MM.1S (cell line): Measurements from ENCODE around the gene ATP2B2.

Experiments used
- DNase-seq: peaks from one replicate; pipeline ENCODE4 v3.0.0-alpha.2; 2015
- H2AFZ ChIP-seq: fragments of 300-600 bp; sonication (generic); 2 replicates; pipeline ENCODE4 v1.6.0; 2016; ENCODE audit warnings: antibody characterized with exemption, low read length
- H3F3A ChIP-seq: fragments of 300-600 bp; sonication (generic); 2 replicates; pipeline ENCODE4 v1.6.1; 2016; ENCODE audit warnings: mild to moderate bottlenecking, antibody characterized with exemption, low read length, moderate library complexity, mixed read lengths; ENCODE audit not compliant: insufficient read depth
- H3K27ac ChIP-seq: fragments of 300-600 bp; sonication (generic); 2 replicates; pipeline ENCODE4 v1.5.1; 2016; ENCODE audit warnings: mild to moderate bottlenecking, low read length
- H3K27me3 ChIP-seq: fragments of 300-600 bp; sonication (generic); replicated peaks from 2 replicates; pipeline ENCODE4 v1.6.0; 2016; ENCODE audit warnings: low read length; ENCODE audit not compliant: insufficient read depth
- H3K36me3 ChIP-seq: fragments of 300-600 bp; sonication (generic); replicated peaks from 2 replicates; pipeline ENCODE4 v1.6.1; 2016; ENCODE audit warnings: mild to moderate bottlenecking, low read length, mixed read lengths; ENCODE audit not compliant: insufficient read depth
- H3K4me1 ChIP-seq: fragments of 300-600 bp; sonication (generic); 2 replicates; pipeline ENCODE4 v1.6.1; 2016; ENCODE audit warnings: low read length, mixed read lengths
- H3K4me2 ChIP-seq: fragments of 300-600 bp; sonication (generic); 2 replicates; pipeline ENCODE4 v1.6.0; 2016; ENCODE audit warnings: low read depth, low read length
- H3K4me3 ChIP-seq: fragments of 300-600 bp; sonication (generic); 2 replicates; pipeline ENCODE4 v1.5.1; 2016; ENCODE audit warnings: low read length, mixed read lengths
- H3K79me2 ChIP-seq: fragments of 300-600 bp; sonication (generic); 2 replicates; pipeline ENCODE4 v1.6.1; 2016; ENCODE audit warnings: mixed run types, low read length, mixed read lengths
- H3K9ac ChIP-seq: fragments of 300-600 bp; sonication (generic); 2 replicates; pipeline ENCODE4 v1.6.1; 2016; ENCODE audit warnings: low read length, mixed read lengths
- H3K9me2 ChIP-seq: fragments of 300-600 bp; sonication (generic); replicated peaks from 2 replicates; pipeline ENCODE4 v1.6.1; 2016; ENCODE audit warnings: mild to moderate bottlenecking, low read length, mixed read lengths; ENCODE audit not compliant: insufficient read depth
- H3K9me3 ChIP-seq: fragments of 300-600 bp; sonication (generic); replicated peaks from 2 replicates; pipeline ENCODE4 v1.6.1; 2016; ENCODE audit warnings: mild to moderate bottlenecking, low read length, mixed read lengths; ENCODE audit not compliant: insufficient read depth
- H4K20me1 ChIP-seq: fragments of 300-600 bp; sonication (generic); 2 replicates; pipeline ENCODE4 v1.6.1; 2016; ENCODE audit warnings: mild to moderate bottlenecking, low read length, moderate library complexity, mixed read lengths; ENCODE audit not compliant: insufficient read depth
- CTCF ChIP-seq: fragments of 300-600 bp; sonication (generic); IDR thresholded peaks from 2 replicates; pipeline ENCODE4 v1.5.1; 2016; ENCODE audit warnings: antibody characterized with exemption, low read length, mixed read lengths
- EZH2 ChIP-seq: fragments of 300-600 bp; sonication (generic); optimal IDR thresholded peaks from 2 replicates; pipeline ENCODE3; 2017; ENCODE audit warnings: low read depth, mild to moderate bottlenecking, antibody characterized with exemption, low read length, mixed read lengths
- EZH2phosphoT487 ChIP-seq: fragments of 300-600 bp; sonication (generic); IDR thresholded peaks from 2 replicates; pipeline ENCODE4 v1.6.1; 2018; ENCODE audit warnings: antibody characterized with exemption, low read length

ATP2B2 gene

GRCh38 chr3:10506696-10507095 is 1.3 kb upstream of the ATP2B2 start:
- TF ChIP-seq EZH2 (no peak), EZH2phosphoT487 (no peak), CTCF (no peak)
- Histone ChIP-seq H3K27me3 (peaks cover 85% of the 10 kb centered on the region), H3F3A (no peaks in the 10 kb centered on the region), H3K9me2 (no peaks in the 10 kb centered on the region), H3K27ac (no peak overlapping the region), H3K4me3 (no peak overlapping the region), H3K36me3 (no peaks in the 10 kb centered on the region), H3K79me2 (no peaks in the 10 kb centered on the region), H3K4me2 (no peak overlapping the region), H3K4me1 (no peaks in the 10 kb centered on the region), H3K9me3 (no peaks in the 10 kb centered on the region), H3K9ac (no peak overlapping the region), H4K20me1 (no peaks in the 10 kb centered on the region), H2AFZ (no peak overlapping the region)
- no peak for DNase-seq

- H4K20me1 ChIP-seq = no peaks in the 10 kb centered on the region
- peaks cover 82% of the 10 kb centered on the region for H3K27me3 ChIP-seq
- no peak overlapping the region for H3K27ac ChIP-seq
- H3K9me2 ChIP-seq = no peaks in the 10 kb centered on the region
- DNase-seq = no peak
- H3K36me3 ChIP-seq = no peaks in the 10 kb centered on the region
- H3K4me1 ChIP-seq = no peaks in the 10 kb centered on the region
- H3K4me2 ChIP-seq = no peak overlapping the region
- H3F3A ChIP-seq = no peaks in the 10 kb centered on the region
- H3K4me3 ChIP-seq = no peak overlapping the region
- H3K9ac ChIP-seq = no peak overlapping the region
- TF ChIP-seq EZH2 (no peak), EZH2phosphoT487 (no peak), CTCF (no peak)
- H3K79me2 ChIP-seq = no peaks in the 10 kb centered on the region
- no peaks in the 10 kb centered on the region for H3K9me3 ChIP-seq
- no peak overlapping the region for H2AFZ ChIP-seq
Measured at GRCh38 chr3:10505791-10506585, 602 bp upstream of the ATP2B2 start.

- Histone ChIP-seq H3K27me3 (peaks cover 74% of the 10 kb centered on the region), H3K4me2 (no peak overlapping the region), H3K79me2 (no peaks in the 10 kb centered on the region), H3K27ac (no peak overlapping the region), H3K9ac (no peak overlapping the region), H3K9me3 (no peaks in the 10 kb centered on the region), H2AFZ (no peak overlapping the region), H3K4me1 (no peaks in the 10 kb centered on the region), H3K36me3 (no peaks in the 10 kb centered on the region), H3K4me3 (no peak overlapping the region), H4K20me1 (no peaks in the 10 kb centered on the region), H3F3A (no peaks in the 10 kb centered on the region), H3K9me2 (no peaks in the 10 kb centered on the region)
- TF ChIP-seq EZH2phosphoT487 (no peak), CTCF (no peak), EZH2 (no peak)
- DNase-seq = no peak
Measured at GRCh38 chr3:10504171-10505049, 976 bp downstream of the ATP2B2 start.
